HG03575 (cell line): ENCODE data around the gene COL8A2.
A peak's percentile ranks its signal among the peaks of the same experiment; 100 is the strongest.
"Not testable (repeated sequence)": the region's sequence is repeated elsewhere in the genome, so short reads cannot be mapped to it uniquely, and the experiment has no call there.

ENCODE experiments used
- ATAC-seq: cut with Tn5 transposase; IDR thresholded peaks from one replicate; pipeline ENCODE4 v1.9.1; 2021; ENCODE audit not compliant: unreplicated experiment, insufficient number of reproducible peaks, low FRiP score; ENCODE audit errors: extremely low read depth

Gene COL8A2

GRCh38 chr1:36158827-36159252 lies 33.8 kb upstream of the COL8A2 start:
- ATAC-seq, result not testable (repeated sequence)

- no peak for ATAC-seq
Observed at GRCh38 chr1:36157973-36158826, 33.2 kb upstream of the COL8A2 start.

- no peak for ATAC-seq
Observed at GRCh38 chr1:36157115-36157903, 32.3 kb upstream of the COL8A2 start.

- no peak for ATAC-seq
Observed at GRCh38 chr1:36156329-36157114, 31.5 kb upstream of the COL8A2 start.

GRCh38 chr1:36155408-36156328 lies 30.6 kb upstream of the COL8A2 start, which contains the start of gene MAP7D1:
MAP7D1 (plus strand) TSS chr1:36156160; CDS start chr1:36156418, 258 bp downstream.
- no peak for ATAC-seq

- no peak for ATAC-seq
Observed at GRCh38 chr1:36154765-36155407, 29.9 kb upstream of the COL8A2 start.

GRCh38 chr1:36154335-36154734 lies 29.3 kb upstream of the COL8A2 start:
- ATAC-seq, result no peak

GRCh38 chr1:36153476-36153875 lies 28.5 kb upstream of the COL8A2 start:
- no peak for ATAC-seq

GRCh38 chr1:36151845-36152203 lies 26.8 kb upstream of the COL8A2 start:
- ATAC-seq, result no peak

- ATAC-seq, result no peak
Observed at GRCh38 chr1:36151134-36151844, 26.3 kb upstream of the COL8A2 start.

- ATAC-seq, result peak; percentile 33
Observed at GRCh38 chr1:36150296-36151133, 25.5 kb upstream of the COL8A2 start.

- no peak for ATAC-seq
Observed at GRCh38 chr1:36149973-36150295, 24.9 kb upstream of the COL8A2 start.

GRCh38 chr1:36149237-36149972 lies 24.4 kb upstream of the COL8A2 start, which contains the start of gene TRAPPC3:
TRAPPC3 (minus strand) TSS chr1:36149486; CDS start chr1:36149378, 108 bp downstream.
- ATAC-seq, result peak; percentile 58

GRCh38 chr1:36148821-36149236 lies 23.8 kb upstream of the COL8A2 start:
- no peak for ATAC-seq

GRCh38 chr1:36144413-36144812 lies 19.4 kb upstream of the COL8A2 start:
- ATAC-seq, result no peak

- ATAC-seq, result no peak
Observed at GRCh38 chr1:36143424-36143823, 18.4 kb upstream of the COL8A2 start.
